Limb (tissue), 2 donors: ENCODE data around the gene NOA1.
A peak's percentile ranks its signal among the peaks of the same experiment; 100 is the strongest.

ENCODE experiments used
- DNase-seq, 2 donors: peaks; one replicate each; pipeline ENCODE4 v3.0.0-alpha.2; 2016; ENCODE audit errors: extremely low spot score in 2 of 2

The NOA1 gene

GRCh38 chr4:56977321-56978012, at the start of gene NOA1:
NOA1 (minus strand) TSS chr4:56977606; CDS start chr4:56977585, 21 bp downstream.
- DNase-seq, result peak; percentile 98 to 99

DNA sequence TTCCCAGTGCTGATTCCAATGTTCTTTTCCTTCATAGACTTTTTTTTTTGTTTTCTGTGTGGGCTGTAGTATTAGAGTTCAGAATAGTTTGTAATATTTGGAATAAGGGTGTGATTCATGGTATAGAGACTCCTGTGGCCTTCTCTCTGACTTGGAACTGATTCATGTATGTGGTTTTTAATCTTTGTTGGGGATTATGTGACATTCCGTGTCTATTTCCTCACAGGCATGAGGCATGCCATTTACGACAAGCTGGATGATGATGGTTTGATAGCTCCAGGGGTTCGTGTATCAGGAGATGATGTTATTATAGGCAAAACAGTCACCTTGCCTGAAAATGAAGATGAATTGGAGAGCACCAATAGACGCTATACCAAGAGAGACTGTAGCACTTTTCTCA, 45.7 kb upstream of the NOA1 start:
- DNase-seq, result no peak

GRCh38 chr4:57020467-57021101, 43.2 kb upstream of the NOA1 start:
- no peak for DNase-seq

- DNase-seq, result no peak
These were observed 41.6 kb upstream of the NOA1 start for GRCh38 chr4:57018980-57019379.

DNA sequence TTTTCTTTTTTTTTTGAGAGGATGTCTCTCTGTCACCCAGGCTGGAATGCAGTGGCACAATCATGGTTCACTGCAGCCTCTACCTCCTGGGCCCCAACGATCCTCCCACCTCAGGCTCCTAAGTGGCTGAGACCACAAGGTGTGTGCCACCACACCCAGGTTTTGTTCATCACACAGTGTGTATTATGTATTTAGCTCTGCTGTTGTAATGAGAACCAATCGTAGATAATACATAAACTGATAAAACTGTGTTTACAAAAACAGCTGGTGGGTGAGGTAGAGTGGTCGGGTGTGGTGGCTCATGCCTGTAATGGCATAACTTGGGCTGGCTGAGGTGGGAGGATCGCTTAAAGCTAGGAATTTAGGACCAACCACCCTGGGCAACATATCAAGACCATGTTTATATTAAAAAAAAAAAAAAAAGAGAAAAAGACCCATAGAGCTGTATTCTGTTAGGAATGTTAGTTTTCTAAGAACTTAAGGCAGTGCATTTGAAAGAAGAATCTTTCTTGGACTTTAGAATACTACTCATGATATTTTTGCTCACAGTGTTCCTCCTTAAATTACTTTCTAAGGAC, 36.2 kb upstream of the NOA1 start:
- DNase-seq, result no peak

DNA sequence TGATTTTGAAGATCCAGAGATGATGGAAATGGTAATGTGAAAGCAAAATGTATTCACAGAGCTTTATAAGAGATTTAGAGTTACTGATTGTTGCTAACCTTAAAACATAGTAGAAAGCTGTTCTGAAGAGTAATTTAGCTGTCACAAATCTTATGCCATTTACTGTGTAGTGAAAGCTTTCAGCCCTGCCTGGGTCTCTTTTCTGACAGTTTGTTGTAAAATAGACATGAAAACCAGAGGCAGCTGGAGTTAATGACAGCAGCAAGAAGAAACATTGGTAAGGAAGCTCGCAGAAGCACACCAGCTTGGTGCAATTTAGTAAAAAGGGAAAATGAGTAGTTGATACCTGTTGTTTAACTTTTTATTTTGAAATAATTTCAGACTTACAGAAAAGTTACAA, 22.3 kb upstream of the NOA1 start:
- no peak for DNase-seq

DNA sequence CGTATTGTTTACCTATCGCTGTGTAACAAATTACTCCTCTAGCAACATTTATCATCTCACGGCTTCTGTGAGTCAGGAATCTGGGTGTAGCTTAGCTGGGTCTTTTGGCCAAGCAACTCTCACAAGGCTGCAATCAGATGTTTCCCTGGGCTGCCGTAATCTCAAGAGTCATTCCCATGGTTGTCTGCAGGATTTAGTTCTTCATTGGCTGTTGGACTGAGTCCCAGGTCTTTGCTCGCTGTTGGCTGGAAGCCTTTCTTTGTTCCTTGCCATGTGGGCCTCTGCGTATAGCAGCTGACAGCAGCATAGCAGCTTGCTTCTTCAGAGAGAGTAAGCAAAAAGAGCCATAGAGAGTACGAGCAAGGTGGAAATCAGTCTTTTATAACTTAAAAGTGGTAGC, 18.1 kb upstream of the NOA1 start:
- DNase-seq, result peak; percentile 72 to 79

DNA sequence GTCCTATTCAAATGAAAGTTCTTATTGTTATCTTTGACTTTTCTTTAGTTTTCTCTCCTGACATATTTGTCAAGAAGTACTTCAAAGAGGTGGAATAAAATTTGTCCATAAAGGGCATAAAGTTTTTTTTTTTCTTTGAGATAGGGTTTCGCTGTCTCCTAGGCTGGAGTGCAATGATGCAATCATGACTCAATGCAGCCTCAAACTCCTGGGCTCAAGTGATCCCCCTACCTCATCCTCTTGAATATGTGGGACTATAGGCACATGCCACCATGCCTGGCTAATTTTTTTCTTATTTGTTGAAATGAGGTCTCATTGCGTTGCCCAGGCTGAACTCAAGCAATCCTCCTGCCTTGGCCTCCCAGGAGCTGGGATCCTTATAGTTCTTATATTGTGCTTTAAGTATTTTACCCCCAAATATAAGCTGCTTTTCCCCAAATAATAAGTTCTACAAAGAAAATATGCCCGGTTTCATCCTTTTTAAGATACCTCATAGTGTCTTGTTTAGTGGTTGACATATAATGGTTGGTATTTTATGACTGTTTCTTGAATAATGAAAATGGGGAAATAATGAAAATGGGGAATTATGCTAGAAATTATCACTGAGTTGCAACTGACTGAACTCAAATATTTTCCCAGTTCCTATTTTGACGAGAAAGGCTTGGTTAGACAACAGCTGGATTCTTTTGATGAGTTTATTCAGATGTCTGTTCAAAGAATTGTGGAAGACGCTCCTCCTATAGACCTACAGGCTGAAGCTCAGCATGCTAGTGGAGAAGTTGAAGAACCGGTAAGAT, 12.9 kb upstream of the NOA1 start:
- DNase-seq, result no peak

DNA sequence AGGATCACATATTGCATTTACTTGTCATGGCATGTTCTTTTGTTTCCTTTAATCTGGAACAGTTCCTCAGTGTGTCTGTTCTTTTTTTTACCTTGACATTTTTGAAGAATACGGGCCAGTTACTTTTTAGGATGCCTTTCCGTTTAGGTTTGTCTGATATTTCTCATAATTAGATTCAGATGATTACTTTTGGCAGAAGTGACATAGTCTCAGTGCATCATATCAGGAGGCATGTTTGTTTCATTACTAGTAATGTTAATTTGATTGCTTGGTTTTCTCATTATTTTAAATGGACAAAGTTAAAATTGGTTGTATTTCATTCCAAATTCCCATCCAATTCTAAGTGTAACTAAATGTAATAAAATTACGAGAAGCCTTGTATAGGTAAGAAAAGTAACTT, 9.5 kb upstream of the NOA1 start:
- no peak for DNase-seq

DNA sequence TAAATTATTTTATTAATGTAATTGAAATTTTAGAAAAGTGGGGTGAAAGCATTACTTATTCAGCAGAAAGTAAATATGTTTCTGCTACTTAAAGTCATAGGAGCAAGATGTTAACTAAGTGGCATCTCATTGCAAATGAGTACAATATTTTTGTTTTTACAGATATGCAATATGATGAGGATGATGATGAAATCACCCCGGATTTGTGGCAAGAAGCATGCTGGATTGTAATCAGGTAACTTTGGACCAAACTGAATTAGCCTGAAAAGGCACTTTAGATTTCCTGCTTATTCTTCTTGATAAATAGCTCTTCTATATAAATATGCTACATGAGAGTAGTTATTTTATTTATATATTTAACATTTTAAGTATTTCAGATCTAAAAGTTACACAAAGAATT, 8.8 kb upstream of the NOA1 start:
- DNase-seq, result no peak

GRCh38 chr4:56981795-56982201, 4.4 kb upstream of the NOA1 start:
- DNase-seq, result no peak

DNA sequence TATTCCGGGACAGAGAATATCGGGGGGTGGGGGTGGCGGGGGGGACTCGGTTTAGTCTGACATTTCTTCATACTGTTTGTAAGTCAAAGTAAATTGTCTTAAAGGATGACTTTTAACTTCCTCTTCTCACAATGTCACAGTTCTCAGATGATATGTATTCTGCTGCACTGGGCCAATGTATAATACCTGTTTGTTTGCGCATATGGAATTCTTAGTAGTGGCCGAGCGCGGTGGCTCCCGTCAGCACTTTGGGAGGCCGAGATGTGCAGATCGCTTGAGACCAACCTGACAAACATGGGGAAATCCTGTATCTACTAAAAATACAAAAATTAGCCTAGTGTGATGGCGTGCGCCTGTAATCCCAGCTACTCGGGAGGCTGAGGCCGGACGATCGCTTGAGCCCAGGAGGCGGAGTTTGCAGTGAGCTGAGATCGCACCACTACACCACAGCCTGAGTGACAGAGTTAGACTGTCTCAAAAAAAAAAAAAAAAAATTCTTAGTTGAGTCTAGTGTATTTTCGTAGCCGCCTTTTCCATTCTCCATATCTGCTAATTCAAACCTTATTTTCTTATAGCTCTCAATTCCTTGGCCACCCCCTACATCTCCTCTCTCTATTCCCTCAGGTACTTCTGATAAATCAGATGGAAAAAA, 2.1 kb upstream of the NOA1 start:
- no peak for DNase-seq

- DNase-seq, result peak; percentile 90 to 94
These were observed 1.4 kb upstream of the NOA1 start, which contains the start of gene POLR2B for GRCh38 chr4:56978750-56979303. POLR2B (plus strand) TSS chr4:56978896; CDS start chr4:56978986, 90 bp downstream.

DNA sequence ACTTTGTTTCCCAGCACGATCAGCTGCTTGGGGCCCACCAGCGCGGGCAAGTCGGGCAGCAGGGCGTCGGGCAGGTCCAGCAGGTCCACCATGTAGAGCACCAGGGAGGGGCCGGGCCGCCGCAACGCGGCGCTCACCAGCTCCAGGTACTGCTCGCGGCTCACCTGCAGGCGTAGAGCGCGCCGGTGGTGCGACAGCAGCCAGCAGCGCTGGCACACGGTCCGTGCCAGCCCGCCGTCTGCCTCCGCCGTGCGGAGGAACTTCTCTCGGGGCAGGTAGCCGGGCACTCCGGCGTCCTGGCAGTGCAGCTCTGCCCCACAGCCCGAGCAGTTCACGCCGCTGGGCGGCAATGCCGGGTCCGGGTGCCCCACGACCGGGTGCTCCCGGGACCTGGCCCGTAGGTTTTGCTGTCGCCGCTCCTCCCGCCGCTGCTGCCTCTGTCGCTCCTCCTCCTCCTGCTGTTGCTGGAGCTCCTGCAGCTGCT, 527 bp downstream of the NOA1 start:
- DNase-seq, result peak in 1 of 2 donors; percentile 58

DNA sequence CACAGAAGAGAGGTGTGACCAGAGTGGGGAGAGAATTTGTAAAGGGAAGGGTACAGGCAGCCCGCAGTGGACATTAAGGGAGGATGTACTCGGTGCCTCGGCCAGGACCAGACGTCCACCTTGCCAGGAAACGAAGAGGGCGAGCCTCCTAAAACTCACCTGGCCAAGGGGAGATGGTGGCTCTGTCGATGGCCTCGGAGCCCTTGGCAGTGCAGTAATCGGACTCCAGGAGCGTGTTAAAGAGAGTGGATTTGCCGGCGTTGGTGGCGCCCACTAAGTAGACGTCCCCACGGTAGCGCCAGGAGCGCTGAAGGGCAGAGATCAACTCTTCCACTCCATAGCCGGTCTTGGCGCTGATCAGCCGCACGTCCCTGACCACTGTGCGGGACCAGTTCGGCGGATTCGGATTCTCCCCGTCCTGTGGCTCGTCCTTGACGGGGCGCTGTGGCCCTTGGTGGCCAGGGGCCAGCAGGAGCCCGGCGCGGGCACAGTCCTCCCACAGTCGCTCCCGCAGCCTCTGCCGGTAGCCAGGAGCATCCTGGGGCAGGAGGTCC, 1.0 kb downstream of the NOA1 start:
- peak in 1 of 2 donors; percentile 32 for DNase-seq

DNA sequence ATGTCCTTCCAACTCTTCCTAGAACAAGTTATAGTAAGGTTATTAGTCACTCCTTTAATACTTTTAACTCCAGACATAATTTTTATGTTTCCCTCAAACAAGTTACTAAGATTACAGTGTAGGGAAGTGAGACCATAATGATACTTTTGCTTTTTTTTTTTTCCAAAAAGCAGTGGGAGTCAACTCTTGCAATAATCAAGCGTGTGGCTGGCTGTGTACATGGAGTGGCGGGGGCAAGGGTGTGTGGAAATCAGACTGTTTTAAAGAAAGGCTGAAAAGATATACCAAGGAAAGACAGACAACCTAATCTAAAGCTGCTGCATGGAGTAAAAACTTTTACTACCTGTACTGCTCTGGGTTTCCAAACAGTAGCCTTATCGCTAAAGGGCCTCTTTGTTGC, 4.1 kb downstream of the NOA1 start:
- no peak for DNase-seq

- DNase-seq, result no peak
These were observed 4.6 kb downstream of the NOA1 start for GRCh38 chr4:56972809-56973208.

DNA sequence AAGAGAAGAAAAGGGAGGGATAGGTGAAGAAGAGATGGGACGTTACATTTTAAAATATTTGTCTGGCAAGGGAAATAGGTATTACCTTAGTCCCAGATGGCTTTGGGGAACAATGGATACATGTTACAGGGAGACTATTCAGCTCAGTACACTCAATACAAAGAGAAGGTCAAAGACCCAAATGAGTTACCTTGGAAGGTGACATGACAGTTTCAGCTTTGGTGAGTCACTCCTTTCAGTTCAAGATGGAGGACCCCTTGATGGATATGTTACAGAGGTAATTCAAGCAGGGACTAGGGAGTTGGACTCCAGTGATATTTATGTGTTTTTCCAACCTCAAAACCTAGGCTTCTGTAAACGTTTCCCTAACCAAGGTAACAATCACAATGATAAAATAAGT, 5.0 kb downstream of the NOA1 start:
- DNase-seq, result no peak

- no peak for DNase-seq
These were observed 6.0 kb downstream of the NOA1 start for GRCh38 chr4:56971383-56971782.

DNA sequence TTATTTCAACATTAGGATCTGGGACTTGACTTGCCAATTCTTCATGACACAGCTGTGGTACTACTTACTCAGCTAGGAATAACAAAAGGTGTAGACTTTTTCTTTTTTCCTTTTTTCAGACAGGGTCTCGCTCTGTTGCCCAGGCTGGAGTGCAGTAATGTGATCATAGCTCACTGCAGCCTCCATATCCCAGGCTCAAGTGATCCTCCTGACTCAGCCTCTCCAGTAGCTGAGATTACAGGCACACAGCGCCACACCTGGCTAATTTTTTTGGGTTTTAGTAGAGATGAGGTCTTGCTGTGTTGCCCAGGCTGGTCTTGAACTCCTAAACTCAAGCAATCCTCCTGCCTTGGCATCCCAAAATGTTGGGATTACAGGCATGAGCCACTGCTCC, 16.3 kb downstream of the NOA1 start:
- DNase-seq, result no peak

DNA sequence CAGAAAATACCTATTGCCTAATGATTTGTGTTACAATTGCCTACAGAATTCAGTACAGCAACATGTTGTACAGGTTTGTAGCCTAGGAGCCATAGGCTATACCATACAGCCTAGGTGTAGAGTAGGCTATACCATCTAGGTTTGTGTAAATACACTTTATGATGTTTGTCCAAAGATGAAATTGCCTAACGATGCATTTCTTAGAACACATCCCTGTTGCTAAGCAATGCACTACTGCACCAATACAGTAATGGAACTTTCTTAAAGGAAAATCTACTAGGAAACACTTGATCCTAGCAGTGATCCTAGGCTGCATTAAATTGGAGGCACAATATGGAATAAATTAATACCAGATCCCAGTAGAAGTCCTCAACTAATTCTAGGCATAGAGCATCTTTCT, 18.3 kb downstream of the NOA1 start:
- DNase-seq, result no peak
